PFSK-1 (cell line): ENCODE measurements around the gene MST1.

ENCODE experiments used
- POLR2AphosphoS5 ChIP-seq: IDR thresholded peaks from 2 replicates; pipeline ENCODE4 v1.6.1; 2012; ENCODE audit warnings: low read depth, mild to moderate bottlenecking, control low read depth, low read length, moderate library complexity
- REST ChIP-seq, 2 experiments: IDR thresholded peaks; 2 replicates each; pipeline versions ENCODE4 v1.6.1 to v1.8.0; 2011 to 2012; ENCODE audit warnings: low read depth in 2 of 2, low read length in 2 of 2, control low read depth in 1 of 2, inconsistent platforms in 1 of 2, mild to moderate bottlenecking in 1 of 2, moderate library complexity in 1 of 2; ENCODE audit not compliant: insufficient read depth in 1 of 2
- SIN3A ChIP-seq: IDR thresholded peaks from 2 replicates; pipeline ENCODE4 v1.6.1; 2012; ENCODE audit warnings: mild to moderate bottlenecking, low read length, moderate library complexity, borderline replicate concordance; ENCODE audit not compliant: insufficient read depth

GRCh38 chr3:49712631-49713317 is 23.5 kb upstream of the MST1 start:
- TF ChIP-seq REST (IDR thresholded peaks at IDR 0.05; ENCODE audit: insufficient read depth in 1 of 2, low read depth in 2 of 2, low read length in 2 of 2): no peak
- no peak for TF ChIP-seq POLR2AphosphoS5
- TF ChIP-seq SIN3A: no peak
